ENCODE data around the gene PTPN21.

GRCh38 chr14:88437658-88438057, 117.1 kb downstream of the PTPN21 start:
- no peak for TF ChIP-seq CTCF (IDR thresholded peaks at IDR 0.05 in 8 of 11, conservative IDR thresholded peaks at IDR 0.05 in 3 of 11)
- TF ChIP-seq POLR2A (IDR thresholded peaks at IDR 0.05) = no peak
- TF ChIP-seq POLR2AphosphoS5 (IDR thresholded peaks at IDR 0.05) = no peak
